ENCODE results near the gene SLC9C1.

Gene SLC9C1

DNA sequence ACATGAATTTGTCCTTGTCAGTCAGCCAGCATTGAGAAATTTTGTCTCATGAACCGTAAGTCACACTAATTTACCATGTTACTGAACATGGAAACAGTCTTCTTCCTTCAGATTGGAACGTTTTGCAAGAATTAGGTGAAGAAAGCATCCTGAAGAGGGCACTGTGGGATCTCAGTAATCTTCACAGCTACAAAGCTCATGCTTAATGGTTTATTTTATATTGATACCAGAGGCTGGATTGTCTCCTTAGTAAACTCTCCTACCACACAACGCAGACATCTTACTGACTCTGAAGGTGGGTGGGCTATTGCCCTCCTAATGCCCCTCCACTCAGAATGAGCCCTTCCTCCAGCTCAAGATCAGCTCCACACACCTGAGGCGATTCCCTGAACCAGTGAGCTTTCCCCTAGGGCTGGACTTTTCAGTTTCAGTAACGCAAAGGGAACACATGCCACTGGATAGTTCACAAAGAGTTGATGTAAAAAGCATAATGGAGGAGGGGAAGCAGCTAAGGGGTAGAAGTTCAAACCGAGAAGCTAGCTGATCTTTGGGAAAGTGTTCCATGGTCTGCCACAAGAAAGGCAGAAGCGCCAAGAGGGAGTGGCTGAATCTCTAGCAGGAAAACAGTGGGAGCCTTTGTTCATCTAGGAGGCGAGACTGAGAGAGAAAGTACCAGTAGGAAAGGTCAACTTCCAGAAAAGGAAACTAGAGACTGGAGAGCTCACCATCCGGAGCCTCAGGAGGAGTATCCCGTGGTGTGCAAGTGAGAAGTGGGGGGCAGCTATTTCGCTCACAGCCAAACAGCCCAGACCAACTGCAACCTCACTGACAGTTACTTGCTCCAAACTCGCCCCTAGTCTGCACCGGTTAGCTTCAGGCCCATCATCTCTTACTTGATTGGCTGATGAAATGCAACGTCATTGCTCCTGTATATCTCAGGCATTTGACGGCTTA lies at the start of gene SLC9C1:
TSS of gene SLC9C1 (minus strand) at position 849 of the 954 bp plus-strand sequence. CDS start 7,425 bp downstream, outside the sequence.
- H3K4me3 ChIP-seq (ENCODE audit: low read depth, low read length), result no peak within 1 kb of the TSS

GRCh38 chr3:112341386-112341785 lies 47.4 kb upstream of the SLC9C1 start:
- no peak overlapping the region for H3K4me3 ChIP-seq (ENCODE audit: low read depth, low read length)

DNA sequence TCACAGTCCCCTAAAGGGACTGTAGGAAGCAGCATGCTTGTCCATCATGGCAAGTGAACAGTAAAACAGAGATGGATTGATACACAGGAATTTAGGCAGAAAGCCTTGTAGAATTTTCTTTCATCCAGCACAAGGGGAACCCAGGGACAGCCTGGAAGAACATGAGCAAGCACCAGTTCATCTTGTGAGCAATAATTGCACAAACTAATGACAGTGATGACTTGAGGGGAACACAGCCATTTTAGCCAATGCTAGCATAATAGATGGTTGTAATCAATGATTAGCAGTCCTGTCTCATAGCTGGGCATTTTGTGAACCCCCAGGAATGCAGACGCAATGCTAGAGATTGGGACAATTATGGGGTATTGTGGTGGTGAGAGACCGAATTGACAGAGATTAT lies 45.6 kb upstream of the SLC9C1 start:
- no peak overlapping the region for H3K4me3 ChIP-seq (ENCODE audit: low read depth, low read length)

GRCh38 chr3:112339134-112339533 lies 45.1 kb upstream of the SLC9C1 start:
- no peak overlapping the region for H3K4me3 ChIP-seq (ENCODE audit: low read depth, low read length)

DNA sequence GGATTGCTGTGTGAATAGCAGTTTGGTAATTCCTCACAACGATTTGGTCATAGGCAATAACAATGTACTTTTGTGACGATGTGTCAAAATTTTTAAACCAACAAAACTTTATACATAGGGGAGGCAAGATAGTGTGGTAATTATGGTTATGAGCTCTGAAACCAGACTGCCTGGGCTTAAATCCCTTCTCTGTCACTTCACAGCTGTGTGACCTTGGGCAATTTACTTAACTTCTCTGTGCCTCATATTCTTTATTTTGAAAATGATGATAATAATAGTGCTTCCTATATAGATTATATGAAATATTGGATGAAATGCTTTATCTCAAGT lies 44.7 kb upstream of the SLC9C1 start:
- H3K4me3 ChIP-seq (ENCODE audit: low read depth, low read length), result no peak overlapping the region

DNA sequence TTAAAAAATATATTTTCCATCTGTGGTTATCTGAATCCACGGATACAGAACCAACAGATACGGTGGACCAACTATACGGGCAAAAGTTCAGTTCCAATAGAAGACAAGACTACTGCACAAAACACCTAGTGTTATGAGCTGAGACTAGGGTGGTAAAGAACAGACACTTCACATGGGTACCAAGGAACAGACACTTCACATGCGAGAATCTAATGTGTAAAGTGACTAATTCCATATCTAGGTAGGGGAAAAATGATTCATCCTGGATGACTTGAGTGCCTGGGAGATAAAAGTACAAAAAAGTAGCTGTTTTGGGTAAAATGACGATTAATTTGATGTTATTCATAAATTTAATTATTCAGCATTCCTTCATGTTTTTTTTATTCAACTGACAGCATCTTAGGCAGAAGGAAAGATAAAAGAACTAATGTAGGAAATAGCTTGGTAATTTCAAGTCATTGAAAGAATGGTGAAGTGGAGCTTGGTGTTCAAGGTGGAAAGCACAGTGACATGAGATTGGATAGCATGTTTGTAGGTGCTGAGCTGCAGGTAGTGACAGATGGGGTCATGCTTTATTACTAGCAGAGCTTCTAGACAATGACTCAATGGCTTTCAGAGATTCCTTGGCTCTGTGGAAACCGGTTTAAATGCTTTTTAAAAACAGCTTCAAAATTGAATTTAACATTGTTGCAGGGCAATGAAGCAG lies 44.2 kb upstream of the SLC9C1 start:
- no peak overlapping the region for H3K4me3 ChIP-seq (ENCODE audit: low read depth, low read length)

DNA sequence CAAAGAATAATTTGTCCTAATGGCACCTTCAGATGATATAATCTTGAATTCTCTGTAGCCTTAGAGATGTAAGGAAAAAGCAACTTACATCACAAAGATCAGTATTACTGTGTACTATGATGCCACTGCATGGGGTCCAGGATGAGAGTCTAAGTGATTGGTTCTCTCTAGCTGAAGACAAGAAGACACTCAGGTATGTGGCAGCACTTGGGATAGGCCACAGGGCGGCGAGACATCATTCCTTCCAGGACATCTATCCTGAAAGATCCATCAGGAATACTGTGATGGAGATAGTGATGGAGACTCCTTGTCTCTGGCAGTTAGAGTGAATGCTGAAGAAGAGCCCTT lies 41.4 kb upstream of the SLC9C1 start:
- H3K4me3 ChIP-seq (ENCODE audit: low read depth, low read length), result no peak overlapping the region

DNA sequence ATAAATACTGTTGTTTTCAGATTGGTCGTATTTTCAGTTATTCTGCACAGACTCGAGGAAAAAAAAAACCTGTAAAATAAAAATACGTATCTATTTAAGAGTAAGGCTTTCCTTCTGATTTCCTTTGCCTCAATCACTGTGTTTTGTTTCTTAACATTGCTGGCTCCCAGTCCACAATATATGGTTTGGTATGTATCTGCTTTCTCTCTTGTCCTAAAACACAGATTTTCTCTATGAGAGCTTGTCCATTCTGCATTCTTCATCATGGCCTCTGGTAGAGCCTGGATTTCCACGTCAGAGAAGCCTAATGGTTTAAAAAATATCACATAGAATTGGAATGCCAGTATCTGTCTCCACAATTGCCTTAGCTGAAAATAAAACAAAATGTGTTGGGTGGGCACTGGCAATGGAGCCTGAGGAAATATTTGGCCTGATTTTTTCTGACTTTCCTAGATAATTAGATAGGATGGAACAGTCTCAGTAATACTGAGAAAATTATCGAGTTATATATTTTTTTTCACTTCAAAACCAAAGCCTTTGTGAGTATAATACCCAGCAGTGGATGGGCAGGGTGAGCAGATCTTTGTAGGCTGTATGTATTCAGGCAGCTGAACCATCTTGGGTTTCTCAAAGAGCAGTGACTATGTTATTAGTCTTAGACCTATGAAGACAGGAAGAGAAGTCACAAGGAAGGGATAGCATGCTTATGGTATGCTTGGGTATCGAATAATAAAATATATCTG lies 40.8 kb upstream of the SLC9C1 start:
- H3K4me3 ChIP-seq (ENCODE audit: low read depth, low read length), result peak overlapping the region; percentile 70

GRCh38 chr3:112333381-112334317 lies 39.6 kb upstream of the SLC9C1 start:
- H3K4me3 ChIP-seq (ENCODE audit: low read depth, low read length), result peak overlapping the region; percentile 70

DNA sequence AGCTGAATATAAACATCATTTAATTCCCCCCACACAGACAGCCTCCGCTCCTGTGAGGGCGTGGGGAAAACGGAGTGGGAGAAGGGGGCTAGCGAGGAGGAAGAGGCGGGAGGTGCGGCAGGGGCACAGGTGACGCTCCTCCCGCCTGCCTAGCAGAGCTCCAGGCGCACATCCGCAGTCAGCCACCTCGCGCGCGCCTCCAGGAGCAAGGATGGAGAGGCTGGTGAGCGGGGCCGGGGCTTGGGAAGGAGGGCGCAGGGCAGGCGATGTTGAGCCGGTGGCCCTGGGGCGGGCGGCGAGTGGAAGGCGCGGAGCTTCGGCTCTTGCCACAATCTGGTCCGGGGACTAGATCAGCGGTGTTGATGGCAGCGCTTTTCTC lies 39.0 kb upstream of the SLC9C1 start, which contains the start of gene CD200:
TSS of gene CD200 (plus strand) at position 155 of the 379 bp plus-strand sequence. CDS start at position 212, 57 bp downstream.
- peak within 1 kb of the TSS; percentile 70 for H3K4me3 ChIP-seq (ENCODE audit: low read depth, low read length)

DNA sequence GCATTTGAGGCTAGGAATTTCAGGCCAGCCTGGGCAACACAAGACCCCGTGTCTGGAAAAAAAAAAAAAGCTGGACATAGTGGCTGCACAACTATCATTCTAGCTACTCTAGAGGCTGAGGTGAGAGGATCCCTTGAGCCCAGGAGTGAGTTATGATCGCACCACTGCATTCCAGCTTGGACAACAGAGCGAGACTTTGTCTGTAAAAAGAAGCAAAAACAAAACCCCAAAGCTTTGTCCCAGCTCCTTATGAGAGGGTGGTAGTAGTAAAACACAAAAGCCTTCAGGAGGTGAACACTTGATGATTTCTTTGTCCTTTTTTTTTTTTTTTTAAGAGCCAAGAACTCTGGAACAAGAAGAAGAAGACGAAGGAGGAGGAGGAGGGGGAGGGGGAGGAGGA lies 37.8 kb upstream of the SLC9C1 start:
- no peak overlapping the region for H3K4me3 ChIP-seq (ENCODE audit: low read depth, low read length)

GRCh38 chr3:112327371-112327951 lies 33.4 kb upstream of the SLC9C1 start:
- no peak overlapping the region for H3K4me3 ChIP-seq (ENCODE audit: low read depth, low read length)

DNA sequence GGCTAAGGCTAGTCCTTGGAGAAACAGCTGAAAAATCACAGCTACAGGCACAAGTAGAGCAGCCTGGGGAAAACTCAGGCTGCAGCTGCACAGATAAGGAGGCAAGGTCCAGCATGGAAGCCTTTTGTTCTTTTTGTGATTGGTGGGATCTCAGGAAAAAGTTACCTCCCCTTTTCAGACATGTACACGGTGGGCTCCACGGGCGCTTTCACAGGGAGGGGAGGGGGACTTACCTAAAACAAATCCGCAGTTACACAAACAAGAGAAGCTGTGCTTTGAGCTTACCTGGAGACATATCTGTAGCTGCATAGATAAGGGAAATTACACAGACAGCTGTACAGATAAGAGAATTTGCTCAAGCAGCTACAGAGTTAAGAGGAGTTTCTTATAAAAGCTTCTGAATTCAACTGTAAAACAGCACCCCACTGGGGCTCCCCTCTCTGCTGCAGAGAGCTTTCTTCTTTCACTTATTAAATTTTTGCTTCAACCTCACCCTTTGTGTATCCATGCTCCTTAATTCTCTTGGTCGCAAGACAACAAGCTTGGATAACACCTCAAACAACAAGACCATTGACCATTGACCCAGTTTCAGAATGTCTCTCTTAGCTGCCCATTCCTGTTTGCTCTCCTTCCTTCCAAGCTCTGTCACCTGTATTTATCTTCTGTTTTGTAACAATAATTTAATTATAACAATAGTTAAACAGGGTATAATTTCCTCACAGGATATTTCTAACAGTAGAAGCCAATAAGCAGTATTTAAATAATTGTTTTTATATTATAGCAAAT lies 28.0 kb upstream of the SLC9C1 start:
- no peak overlapping the region for H3K4me3 ChIP-seq (ENCODE audit: low read depth, low read length)

GRCh38 chr3:112320691-112321090 lies 26.7 kb upstream of the SLC9C1 start:
- no peak overlapping the region for H3K4me3 ChIP-seq (ENCODE audit: low read depth, low read length)

DNA sequence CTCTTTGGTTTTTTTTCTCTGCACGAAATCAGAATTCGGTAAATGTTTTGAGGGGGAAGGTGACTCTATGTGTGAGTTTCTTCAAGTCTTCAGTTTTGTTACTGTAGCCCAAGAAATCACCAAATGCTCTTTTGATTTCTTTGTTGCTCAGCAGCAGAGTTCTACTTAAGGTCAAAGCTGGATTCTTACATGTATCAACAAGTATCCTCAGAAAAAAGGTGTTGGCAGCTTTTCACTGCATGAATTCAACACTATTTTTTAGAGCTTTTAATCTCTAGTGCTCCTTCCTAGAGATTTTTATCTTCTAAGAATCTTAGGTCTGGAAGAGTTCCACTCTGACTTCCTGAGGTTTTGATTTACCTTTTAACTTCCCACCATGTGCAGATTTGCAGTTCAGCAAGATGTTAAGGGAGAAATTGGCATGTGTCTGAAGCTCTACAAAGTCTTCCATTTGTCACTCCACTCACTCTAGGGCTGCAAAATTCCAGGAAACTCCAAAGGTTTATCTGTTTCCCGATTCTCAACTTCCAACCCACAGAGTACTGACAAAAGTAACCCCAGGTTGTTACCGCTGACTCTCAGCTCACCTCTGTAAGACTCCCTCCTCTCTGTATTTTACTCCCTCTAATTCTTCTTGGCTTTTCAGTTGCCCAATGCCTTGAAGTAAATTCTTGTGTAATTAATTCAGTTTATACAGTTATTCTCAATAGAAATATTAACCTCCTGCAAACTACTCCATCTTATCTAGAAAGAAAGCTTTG lies 25.7 kb upstream of the SLC9C1 start:
- no peak overlapping the region for H3K4me3 ChIP-seq (ENCODE audit: low read depth, low read length)

GRCh38 chr3:112315791-112316190 lies 21.8 kb upstream of the SLC9C1 start:
- H3K4me3 ChIP-seq (ENCODE audit: low read depth, low read length), result no peak overlapping the region

DNA sequence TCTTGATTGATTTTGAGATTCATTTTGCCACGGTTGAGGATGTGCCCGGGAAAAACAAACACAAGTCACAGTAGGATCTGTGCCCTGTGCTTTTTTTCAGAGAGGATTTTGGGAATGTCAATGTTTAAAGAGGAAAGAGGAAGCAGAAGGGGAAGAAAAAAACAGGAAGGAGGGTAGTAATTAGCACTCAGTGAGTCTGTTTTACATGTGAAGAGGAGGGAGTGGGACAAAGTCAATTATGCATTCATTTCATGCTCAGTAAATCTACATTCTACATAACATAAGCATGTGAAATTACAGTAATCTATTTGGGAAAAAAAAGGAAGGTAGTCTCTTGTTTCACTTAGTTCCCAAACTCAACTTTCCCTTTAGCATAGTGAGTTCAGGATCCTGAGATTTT lies 20.6 kb upstream of the SLC9C1 start:
- no peak overlapping the region for H3K4me3 ChIP-seq (ENCODE audit: low read depth, low read length)

- no peak overlapping the region for H3K4me3 ChIP-seq (ENCODE audit: low read depth, low read length)
Measured at GRCh38 chr3:112308151-112308911, 14.3 kb upstream of the SLC9C1 start.
